Brain pericyte (primary cell): ENCODE results near the gene NSUN2.
A peak's percentile ranks its signal among the peaks of the same experiment; 100 is the strongest.
"Not testable (repeated sequence)": the region's sequence is repeated elsewhere in the genome, so short reads cannot be mapped to it uniquely, and the experiment has no call there.

Experiments used
- DNase-seq: peaks from one replicate; pipeline ENCODE4 v3.0.0-alpha.2; 2012; ENCODE audit warnings: low read depth, low spot score

NSUN2 gene

GRCh38 chr5:6632888-6633468, at the start of gene NSUN2, which contains the start of gene SRD5A1:
NSUN2 (minus strand) TSS chr5:6633044; CDS start chr5:6632979, 65 bp downstream.
SRD5A1 (plus strand) TSS chr5:6633440; CDS start chr5:6633577, 137 bp downstream.
- peak; percentile 77 for DNase-seq

- no peak for DNase-seq
Measured at GRCh38 chr5:6682239-6682638, 49.4 kb upstream of the NSUN2 start.

GRCh38 chr5:6681682-6682081, 48.8 kb upstream of the NSUN2 start:
- no peak for DNase-seq

- DNase-seq = no peak
Measured at GRCh38 chr5:6680922-6681321, 48.1 kb upstream of the NSUN2 start.

GRCh38 chr5:6678385-6678784, 45.5 kb upstream of the NSUN2 start:
- no peak for DNase-seq

- DNase-seq = no peak
Measured at GRCh38 chr5:6676702-6677101, 43.9 kb upstream of the NSUN2 start.

- DNase-seq = no peak
Measured at GRCh38 chr5:6675784-6676491, 43.1 kb upstream of the NSUN2 start.

- no peak for DNase-seq
Measured at GRCh38 chr5:6674886-6675285, 42.0 kb upstream of the NSUN2 start.

GRCh38 chr5:6674421-6674820, 41.6 kb upstream of the NSUN2 start:
- DNase-seq = no peak

- DNase-seq = no peak
Measured at GRCh38 chr5:6673963-6674362, 41.1 kb upstream of the NSUN2 start.

GRCh38 chr5:6673031-6673430, 40.2 kb upstream of the NSUN2 start:
- DNase-seq = no peak

GRCh38 chr5:6668717-6669116, 35.9 kb upstream of the NSUN2 start:
- DNase-seq = not testable (repeated sequence)

- no peak for DNase-seq
Measured at GRCh38 chr5:6667648-6668047, 34.8 kb upstream of the NSUN2 start.

GRCh38 chr5:6666762-6667161, 33.9 kb upstream of the NSUN2 start:
- no peak for DNase-seq

GRCh38 chr5:6660688-6661087, 27.8 kb upstream of the NSUN2 start:
- no peak for DNase-seq

- no peak for DNase-seq
Measured at GRCh38 chr5:6659941-6660684, 27.3 kb upstream of the NSUN2 start.

GRCh38 chr5:6656680-6657079, 23.8 kb upstream of the NSUN2 start:
- no peak for DNase-seq

GRCh38 chr5:6655432-6655831, 22.6 kb upstream of the NSUN2 start:
- DNase-seq = no peak

- no peak for DNase-seq
Measured at GRCh38 chr5:6652025-6652424, 19.2 kb upstream of the NSUN2 start.

- DNase-seq = no peak
Measured at GRCh38 chr5:6649681-6650080, 16.8 kb upstream of the NSUN2 start.

GRCh38 chr5:6649186-6649585, 16.3 kb upstream of the NSUN2 start:
- no peak for DNase-seq

GRCh38 chr5:6645571-6646362, 12.9 kb upstream of the NSUN2 start:
- not testable (repeated sequence) for DNase-seq
